NCI-H2196 treated with DMSO at 0.1 percent for 48 hours (cell line): ENCODE data around the gene CHMP4A.
A peak's percentile ranks its signal among the peaks of the same experiment; 100 is the strongest.
"Not testable (repeated sequence)": the region's sequence is repeated elsewhere in the genome, so short reads cannot be mapped to it uniquely, and the experiment has no call there.

Experiments
- DNase-seq: peaks from one replicate; lab custom pipeline; 2025; ENCODE audit not compliant: unreplicated experiment; lab: John Stamatoyannopoulos, UW

CHMP4A gene

DNA sequence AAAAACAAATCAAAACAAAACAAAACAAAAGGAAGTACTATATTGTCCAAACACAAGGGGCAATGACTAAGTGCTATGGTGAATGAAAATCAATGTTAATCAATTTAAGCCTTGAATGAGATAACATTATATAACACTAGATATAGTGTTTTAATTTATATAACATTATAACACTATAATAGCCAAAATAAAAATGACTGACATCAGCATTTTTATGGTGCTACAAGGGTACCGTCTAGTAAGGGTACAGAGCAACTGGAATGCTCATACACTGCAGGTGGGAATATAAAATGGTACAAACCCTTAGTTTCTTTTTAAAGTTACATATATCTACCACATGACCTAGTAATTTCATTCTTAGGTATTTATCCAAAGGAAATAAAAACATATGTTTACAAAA is 13.2 kb upstream of the CHMP4A start:
- DNase-seq: no peak

- no peak for DNase-seq
These were observed 11.4 kb upstream of the CHMP4A start for GRCh38 chr14:24224618-24225071.

DNA sequence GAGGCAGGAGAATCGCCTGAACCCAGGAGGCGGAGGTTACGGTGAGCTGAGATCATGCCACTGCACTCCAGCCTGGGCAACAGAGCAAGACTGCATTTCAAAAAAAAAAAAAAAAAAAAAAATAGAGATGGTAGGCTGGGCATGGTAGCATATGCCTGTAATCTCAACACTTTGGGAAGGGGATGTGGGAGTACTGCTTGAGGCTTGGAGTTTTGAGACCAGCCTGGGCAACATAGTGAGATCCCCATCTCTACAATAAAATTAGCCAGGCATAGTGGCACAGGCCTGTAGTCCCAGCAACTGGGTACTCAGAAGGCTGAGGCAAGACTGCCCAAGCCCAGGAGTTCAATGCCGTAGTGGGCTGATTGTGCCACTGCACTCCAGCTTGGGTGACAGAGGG is 9.7 kb upstream of the CHMP4A start:
- DNase-seq: not testable (repeated sequence)

DNA sequence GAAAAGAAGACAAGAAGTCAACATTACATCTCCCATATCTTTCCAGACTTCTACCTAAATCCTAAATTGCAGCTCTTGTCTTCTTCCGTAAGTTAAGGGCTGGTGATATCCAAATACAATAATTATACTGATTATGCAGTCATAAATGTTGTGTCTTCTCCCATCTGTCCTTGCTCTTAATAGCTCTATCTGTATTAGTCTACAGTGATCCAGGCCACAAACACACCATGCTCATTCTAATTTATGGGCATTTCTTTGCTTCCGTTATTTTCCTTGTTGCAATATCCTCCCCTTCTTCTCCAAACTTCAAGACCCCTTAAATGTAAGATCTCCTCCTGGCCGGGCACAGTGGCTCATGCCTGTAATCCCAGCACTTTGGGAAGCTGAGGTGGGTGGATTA is 6.2 kb upstream of the CHMP4A start:
- DNase-seq: no peak

GRCh38 chr14:24219080-24219479 is 5.8 kb upstream of the CHMP4A start:
- DNase-seq: no peak

DNA sequence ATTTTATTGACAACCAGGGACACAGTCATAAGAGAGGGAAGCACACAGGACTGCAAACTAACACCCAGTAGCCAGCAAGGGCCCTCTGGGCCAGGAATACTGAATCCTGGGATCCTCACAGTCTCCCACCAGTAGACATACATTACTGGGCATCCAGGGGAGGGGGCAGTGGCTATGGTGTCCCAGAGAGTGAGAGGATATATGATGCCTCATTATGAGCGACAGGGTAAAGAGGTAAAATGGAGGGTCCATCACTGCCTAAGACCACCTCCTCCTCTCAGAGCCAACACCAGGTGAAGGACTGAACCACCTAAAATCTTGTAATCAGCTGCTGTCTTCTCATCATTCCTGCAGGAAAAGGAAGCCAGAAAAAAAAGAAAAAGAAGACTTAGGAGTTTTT is 3.6 kb upstream of the CHMP4A start:
- DNase-seq: not testable (repeated sequence)

DNA sequence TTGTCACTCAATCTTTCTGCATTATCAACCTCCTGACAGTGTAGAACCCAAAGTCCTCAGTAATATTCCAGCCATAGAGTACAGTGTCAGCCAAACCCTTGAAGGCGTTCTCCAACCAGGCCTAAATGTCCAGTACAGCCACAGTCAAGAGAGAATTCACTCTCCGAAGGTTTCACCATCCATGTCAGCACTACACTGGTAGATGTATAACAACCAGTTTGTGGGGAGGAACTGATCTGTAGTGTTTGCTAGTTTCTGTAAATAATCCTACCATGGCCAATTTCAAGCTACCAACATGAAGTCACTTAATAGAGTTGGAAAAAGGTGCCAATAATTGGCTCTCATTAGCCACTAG is 3.0 kb upstream of the CHMP4A start:
- DNase-seq: no peak

- peak; percentile 60 for DNase-seq
These were observed 2.4 kb upstream of the CHMP4A start, which contains the start of gene MDP1 for GRCh38 chr14:24215495-24216344. TSS of gene MDP1 (minus strand) at chr14:24216066. CDS start at chr14:24215955, 111 bp downstream.

DNA sequence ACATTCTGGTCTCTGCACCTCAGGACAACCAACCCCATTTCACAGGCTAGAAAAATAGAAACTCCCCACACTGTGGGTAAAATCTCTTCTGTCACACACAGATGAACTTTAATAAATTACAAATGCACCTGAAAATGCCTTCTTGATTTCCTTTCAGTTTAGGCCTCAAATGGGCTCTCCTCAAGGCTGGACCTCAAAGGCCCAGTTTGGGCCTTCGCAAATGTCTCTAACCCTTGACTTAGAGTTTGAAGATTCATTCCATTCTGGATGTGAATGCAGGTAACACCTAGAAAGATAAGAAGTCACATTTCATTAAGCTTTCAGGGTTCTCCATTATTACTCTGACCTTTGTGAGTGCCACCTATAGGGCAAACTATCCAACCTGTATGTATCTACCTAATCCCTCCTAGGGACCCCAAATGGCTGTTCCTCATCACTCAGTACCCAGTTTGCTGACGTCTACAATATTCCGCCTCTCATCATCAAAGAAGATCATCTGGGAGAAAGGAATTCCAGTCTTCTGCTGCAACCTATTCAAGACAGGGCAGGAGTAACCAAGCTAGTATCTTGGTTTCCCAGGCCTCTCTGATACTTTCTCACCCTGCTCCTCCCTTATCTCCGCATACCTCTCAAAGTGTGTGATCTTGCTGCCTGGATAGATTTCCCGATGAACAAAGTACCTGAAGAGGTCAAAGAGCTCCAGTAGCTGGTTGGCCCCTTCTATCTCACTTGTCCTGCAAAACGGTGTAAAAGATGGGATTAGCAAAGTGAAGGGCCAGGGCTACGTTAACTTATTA is 776 bp upstream of the CHMP4A start:
- no peak for DNase-seq

DNA sequence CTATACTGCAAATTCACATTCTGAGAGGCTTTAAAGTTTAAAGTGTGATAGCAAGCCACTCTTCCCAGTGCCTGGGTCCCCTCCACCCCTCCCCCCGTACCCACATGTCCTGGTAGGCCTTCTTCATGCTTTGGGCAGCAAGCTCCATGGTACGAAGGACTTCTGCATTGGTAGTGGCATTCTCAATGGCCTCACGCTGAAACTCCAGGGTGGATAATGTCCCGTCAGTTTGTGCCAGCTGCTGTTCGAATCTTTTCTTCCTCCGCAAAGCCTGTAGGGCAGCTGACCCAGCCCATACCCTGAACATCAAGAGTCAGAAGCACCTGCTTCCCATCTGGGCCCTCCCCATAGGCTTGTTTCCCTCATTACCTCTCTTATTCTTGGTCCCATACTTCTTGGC is 2.0 kb downstream of the CHMP4A start:
- no peak for DNase-seq

DNA sequence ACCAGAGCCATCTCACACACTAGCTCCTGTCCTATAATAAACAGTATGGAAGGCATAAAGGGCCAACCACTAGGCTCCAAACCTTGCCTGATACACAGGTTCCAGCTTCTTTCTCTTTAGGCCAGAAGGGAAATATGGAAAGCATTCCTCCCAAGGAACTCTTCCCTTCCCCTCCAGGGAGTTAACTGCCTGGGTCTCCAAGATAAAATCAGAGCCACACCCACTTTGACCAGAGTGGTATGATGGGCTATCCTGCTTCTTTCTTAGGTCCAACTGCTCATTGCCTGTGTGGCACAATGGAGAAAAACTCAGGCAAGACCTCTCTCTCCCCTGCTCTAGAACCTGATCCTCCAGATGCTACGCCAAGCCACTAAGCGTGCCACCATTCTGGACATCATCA is 5.7 kb downstream of the CHMP4A start:
- no peak for DNase-seq

DNA sequence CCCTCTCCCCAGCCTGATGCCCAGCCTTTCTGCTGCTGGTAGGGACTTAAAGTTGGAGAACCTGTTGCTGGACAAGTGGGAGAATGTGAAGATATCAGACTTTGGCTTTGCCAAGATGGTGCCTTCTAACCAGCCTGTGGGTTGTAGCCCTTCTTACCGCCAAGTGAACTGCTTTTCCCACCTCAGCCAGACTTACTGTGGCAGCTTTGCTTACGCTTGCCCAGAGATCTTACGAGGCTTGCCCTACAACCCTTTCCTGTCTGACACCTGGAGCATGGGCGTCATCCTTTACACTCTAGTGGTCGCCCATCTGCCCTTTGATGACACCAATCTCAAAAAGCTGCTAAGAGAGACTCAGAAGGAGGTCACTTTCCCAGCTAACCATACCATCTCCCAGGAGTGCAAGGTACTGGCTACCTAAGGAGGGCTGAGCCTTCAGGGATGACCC is 6.2 kb downstream of the CHMP4A start:
- no peak for DNase-seq

GRCh38 chr14:24206260-24207103 is 6.8 kb downstream of the CHMP4A start:
- no peak for DNase-seq

- no peak for DNase-seq
These were observed 8.8 kb downstream of the CHMP4A start for GRCh38 chr14:24204163-24205146.

DNA sequence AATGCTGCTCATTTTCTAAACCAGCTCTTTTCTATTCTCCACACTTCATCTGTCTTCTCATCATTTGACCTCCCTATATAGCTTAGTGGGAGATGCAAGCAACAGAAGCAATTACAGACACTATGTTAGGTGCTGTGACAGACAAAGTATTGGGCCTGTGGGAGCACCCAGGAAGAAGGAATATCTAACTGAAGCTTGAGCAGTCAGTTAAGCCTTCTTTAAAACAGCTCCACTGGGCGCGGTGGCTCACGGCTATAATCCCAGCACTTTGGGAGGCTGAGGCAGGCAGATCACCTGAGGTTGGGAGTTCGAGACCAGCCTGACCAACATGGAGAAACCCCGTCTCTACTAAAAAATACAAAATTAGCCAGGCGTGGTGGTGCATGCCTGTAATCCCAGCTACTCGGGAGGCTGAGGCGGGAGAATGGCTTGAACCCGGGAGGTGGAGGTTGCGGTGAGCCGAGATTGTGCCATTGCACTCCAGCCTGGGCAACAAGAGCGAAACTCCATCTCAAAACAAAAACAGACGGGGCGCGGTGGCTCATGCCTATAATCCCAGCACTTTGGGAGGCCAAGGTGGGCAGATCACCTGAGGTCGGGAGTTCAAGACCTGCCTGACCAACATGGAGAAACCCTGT is 9.9 kb downstream of the CHMP4A start:
- not testable (repeated sequence) for DNase-seq

DNA sequence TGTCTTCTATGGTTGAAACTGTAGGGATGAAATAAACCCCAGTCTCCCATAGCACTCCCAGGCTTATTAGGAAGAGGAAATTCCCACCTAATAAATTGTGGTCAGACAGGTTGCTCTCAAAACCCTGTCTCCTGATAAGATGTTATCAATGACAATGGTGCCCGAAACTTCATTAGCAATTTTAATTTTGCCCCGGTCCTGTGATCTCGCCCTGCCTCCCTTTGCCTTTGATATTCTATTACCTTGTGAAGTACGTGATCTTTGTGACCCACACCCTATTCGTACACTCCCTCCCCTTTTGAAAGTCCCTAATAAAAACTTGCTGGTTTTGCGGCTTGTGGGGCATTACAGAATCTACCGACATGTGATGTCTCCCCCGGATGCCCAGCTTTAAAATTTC is 10.8 kb downstream of the CHMP4A start:
- not testable (repeated sequence) for DNase-seq

DNA sequence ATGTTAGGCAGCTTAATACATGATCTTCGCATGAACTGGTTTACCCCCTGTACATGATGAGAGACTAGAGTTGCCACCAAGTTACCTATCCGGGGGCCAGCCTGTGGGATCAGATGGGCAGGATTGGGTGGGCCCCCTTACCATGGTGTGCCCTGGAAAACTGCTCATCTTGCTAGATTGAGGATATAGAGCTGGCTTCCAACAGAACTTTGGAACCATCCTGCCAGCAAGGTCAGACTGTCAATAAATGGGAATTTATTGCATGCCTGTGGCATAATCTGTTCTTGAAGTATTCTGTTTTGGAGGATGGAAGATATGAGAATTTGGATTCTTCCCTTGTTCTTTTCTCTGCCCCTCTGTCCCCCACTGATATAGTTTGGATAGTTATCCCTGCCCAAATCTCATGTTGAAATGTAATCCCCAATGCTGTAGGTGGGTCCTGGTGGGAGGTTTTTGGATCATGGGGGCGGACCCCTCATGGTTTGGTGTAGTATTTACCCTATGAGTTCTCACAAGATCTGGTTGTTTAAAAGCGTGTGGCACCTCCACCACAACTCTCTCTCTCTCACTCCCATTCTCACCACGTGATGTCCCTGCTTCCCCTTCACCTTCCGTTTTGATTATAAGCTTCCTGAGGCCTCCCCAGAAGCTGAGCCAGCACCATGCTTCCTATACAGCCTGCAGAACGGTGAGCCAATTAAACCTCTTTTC is 14.3 kb downstream of the CHMP4A start:
- no peak for DNase-seq

DNA sequence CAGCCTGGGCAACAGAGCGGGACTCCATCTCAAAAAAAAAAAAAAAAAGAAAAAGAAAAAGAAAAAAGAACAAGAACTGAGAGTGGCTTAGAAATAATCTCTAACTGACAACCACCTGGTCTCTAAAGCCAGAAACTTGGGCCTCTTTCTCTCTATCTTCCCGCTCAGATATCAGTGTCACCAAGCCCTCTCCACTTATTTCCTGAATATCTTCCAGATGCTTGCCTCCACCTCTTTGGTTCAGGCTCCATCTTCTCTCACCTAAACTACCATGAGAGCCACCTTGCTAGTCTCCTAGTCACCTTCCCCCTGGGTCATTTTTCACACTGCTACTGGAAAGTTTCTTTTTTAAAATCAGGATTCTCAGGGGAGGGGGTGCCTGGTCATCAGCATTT is 16.2 kb downstream of the CHMP4A start:
- no peak for DNase-seq
